ENCODE measurements around the gene ASL. TPM values are rescaled to one million over a fixed set of nuclear protein-coding genes. Genes with fewer than 3 reads are reported as not detected.
"Not testable (repeated sequence)": the region's sequence is repeated elsewhere in the genome, so short reads cannot be mapped to it uniquely, and the experiment has no call there.

The ASL gene
- total RNA-seq, 1 donor from 2014 or later, result 46.2 TPM

GRCh38 chr7:66039094-66039670, 36.4 kb upstream of the ASL start:
- no peak for TF ChIP-seq CTCF (IDR thresholded peaks at IDR 0.05)
- Histone ChIP-seq H3K9me3 (no peaks in the 10 kb centered on the region), H3K4me3 (no peak overlapping the region), H3K36me3 (no peaks in the 10 kb centered on the region), H3K4me1 (no peaks in the 10 kb centered on the region), H3K27me3 (no peaks in the 10 kb centered on the region), H3K27ac (no peak overlapping the region)
- intact Hi-C loops (cut with DNase I), result no loop called here
- DNase-seq (ENCODE audit: low spot score in 2 of 2), result no peak

- H3K27me3 ChIP-seq, result no peaks in the 10 kb centered on the region
- intact Hi-C loops (cut with DNase I), result no loop called here
- H3K36me3 ChIP-seq, result no peaks in the 10 kb centered on the region
- H3K4me1 ChIP-seq, result no peaks in the 10 kb centered on the region
- TF ChIP-seq CTCF (IDR thresholded peaks at IDR 0.05), result no peak
- H3K9me3 ChIP-seq, result no peaks in the 10 kb centered on the region
- no peak overlapping the region for H3K27ac ChIP-seq
- peak in 1 of 2 donors; percentile 66 for DNase-seq (ENCODE audit: low spot score in 2 of 2)
- peak overlapping the region; percentile 59 to 66 for H3K4me3 ChIP-seq
These were observed 31.7 kb upstream of the ASL start for GRCh38 chr7:66043681-66044497.

GRCh38 chr7:66044498-66044854, 31.1 kb upstream of the ASL start:
- DNase-seq (ENCODE audit: low spot score in 2 of 2); H3K9me3 ChIP-seq; H3K27ac ChIP-seq; H3K4me1 ChIP-seq; intact Hi-C loops (cut with DNase I); H3K36me3 ChIP-seq; H3K27me3 ChIP-seq: not testable (repeated sequence)
- peak overlapping the region; percentile 59 to 66 for H3K4me3 ChIP-seq

GRCh38 chr7:66047426-66047825, 28.2 kb upstream of the ASL start:
- Histone ChIP-seq H3K27ac (no peak overlapping the region), H3K36me3 (no peaks in the 10 kb centered on the region), H3K4me1 (no peaks in the 10 kb centered on the region), H3K9me3 (no peaks in the 10 kb centered on the region), H3K27me3 (no peaks in the 10 kb centered on the region), H3K4me3 (no peak overlapping the region)
- TF ChIP-seq CTCF (IDR thresholded peaks at IDR 0.05), result no peak
- intact Hi-C loops (cut with DNase I), result no loop called here
- no peak for DNase-seq (ENCODE audit: low spot score in 2 of 2)

- H3K27me3 ChIP-seq; H3K9me3 ChIP-seq; H3K4me1 ChIP-seq; H3K27ac ChIP-seq; intact Hi-C loops (cut with DNase I); H3K4me3 ChIP-seq; H3K36me3 ChIP-seq; DNase-seq (ENCODE audit: low spot score in 2 of 2): not testable (repeated sequence)
These were observed 25.7 kb upstream of the ASL start for GRCh38 chr7:66049886-66050285.

GRCh38 chr7:66050337-66050957, 25.2 kb upstream of the ASL start:
- TF ChIP-seq CTCF (IDR thresholded peaks at IDR 0.05), result no peak
- H3K9me3 ChIP-seq, result no peaks in the 10 kb centered on the region
- no peak overlapping the region for H3K27ac ChIP-seq
- H3K27me3 ChIP-seq, result no peaks in the 10 kb centered on the region
- H3K4me3 ChIP-seq, result no peak overlapping the region
- DNase-seq (ENCODE audit: low spot score in 2 of 2), result no peak
- H3K36me3 ChIP-seq, result no peaks in the 10 kb centered on the region
- intact Hi-C loops (cut with DNase I), result no loop called here
- no peaks in the 10 kb centered on the region for H3K4me1 ChIP-seq

Measured in ascending aorta (tissue), 2 donors.